K562 (cell line): ENCODE measurements around the gene GIMAP8. TPM values are rescaled to one million over a fixed set of nuclear protein-coding genes. Genes with fewer than 3 reads are reported as not detected.

Experiments used
- ATAC-seq: fragments of 200-7000 bp; cut with Tn5 transposase; 3 replicates; pipeline ENCODE4 v1.9.1; 2020; ENCODE audit warnings: moderate library complexity
- BruUV-seq: library from RNA; stranded (reverse); fragments of 400-500 nt; replicated peaks from 2 replicates; lab custom pipeline; 2021; lab: Mats Ljungman, UMichigan
- CTCF ChIA-PET: fragments of 300-600 bp; formaldehyde crosslinking; extraction: SDS; loops from one replicate; lab custom pipeline; 2021; ENCODE audit warnings: low intra/inter-chr PET ratio; lab: Yijun Ruan, JAX
- POLR2A ChIA-PET: fragments of 300-600, 350-650 bp; sonication (Branson Sonifier 250); formaldehyde crosslinking; extraction: SDS; loops from one replicate; lab custom pipeline; 2021; ENCODE audit warnings: antibody characterized with exemption, inconsistent platforms; lab: Yijun Ruan, JAX
- DNase-seq, 4 experiments: peaks; one replicate each; pipeline versions ENCODE4 v3.0.0 to v3.0.0-alpha.2; 2011 to 2018; ENCODE audit warnings: low spot score in 3 of 4, mixed read lengths in 3 of 4; ENCODE audit errors: extremely low read depth in 1 of 4
- FAIRE-seq: peaks from 2 replicates; lab custom pipeline; 2011; peaks lifted over from hg19 to GRCh38; lab: Jason Lieb, UNC
- H2AFZ ChIP-seq: 2 replicates; pipeline ENCODE4 v1.6.0; 2011; ENCODE audit warnings: low read depth, low read length, control low read depth, inconsistent platforms
- H3K27ac ChIP-seq: fragments of 200-600 bp; 3 replicates; pipeline ENCODE4 v1.8.0; 2011; ENCODE audit warnings: low read depth, mild to moderate bottlenecking, control low read depth, inconsistent platforms, low read length, moderate library complexity, mixed read lengths; ENCODE audit errors: extremely low read depth
- H3K27me3 ChIP-seq, 2 experiments: fragments of 300-600 bp in 1 of 2; 2 replicates in 1 of 2; 3 replicates in 1 of 2; pipeline versions ENCODE4 v1.6.0 to v1.8.0; 2011; ENCODE audit warnings: inconsistent platforms in 2 of 2, low read length in 2 of 2, mild to moderate bottlenecking in 1 of 2, mixed read lengths in 1 of 2, moderate library complexity in 1 of 2; ENCODE audit not compliant: control insufficient read depth in 2 of 2, insufficient read depth in 2 of 2
- H3K36me3 ChIP-seq: fragments of 300-600 bp; 3 replicates; pipeline ENCODE4 v1.8.0; 2011; ENCODE audit warnings: mild to moderate bottlenecking, low read length, inconsistent platforms; ENCODE audit not compliant: control insufficient read depth, insufficient read depth
- H3K4me1 ChIP-seq, 2 experiments: fragments of 200-600 bp in 1 of 2; replicated peaks in 1 of 2; 2 replicates in 1 of 2; 3 replicates in 1 of 2; pipeline versions ENCODE4 v1.5.1 to v1.8.0; 2011; ENCODE audit warnings: inconsistent platforms in 2 of 2, low read length in 2 of 2, mild to moderate bottlenecking in 1 of 2, mixed read lengths in 1 of 2, moderate library complexity in 1 of 2; ENCODE audit not compliant: control insufficient read depth in 2 of 2, insufficient read depth in 2 of 2
- H3K4me2 ChIP-seq: 2 replicates; pipeline ENCODE4 v1.6.1; 2011; ENCODE audit warnings: low read length, control low read depth, inconsistent platforms, mixed read lengths; ENCODE audit not compliant: insufficient read depth
- H3K4me3 ChIP-seq: fragments of 200-600 bp; sonication (generic), shearing (Covaris generic); 2 replicates; pipeline ENCODE4 v1.5.1; 2016; ENCODE audit warnings: control low read depth, inconsistent platforms
- H3K79me2 ChIP-seq: fragments of 200-600 bp; 3 replicates; pipeline ENCODE4 v1.8.0; 2011; ENCODE audit warnings: low read length, inconsistent platforms; ENCODE audit not compliant: control insufficient read depth, insufficient read depth
- H3K9ac ChIP-seq, 2 experiments: 2 replicates each; pipeline versions ENCODE4 v1.6.0 to v1.6.1; 2011; ENCODE audit warnings: low read depth in 2 of 2, low read length in 2 of 2, control low read depth in 1 of 2, inconsistent platforms in 1 of 2, mild to moderate bottlenecking in 1 of 2, mixed read lengths in 1 of 2; ENCODE audit not compliant: insufficient read depth in 1 of 2
- H3K9me1 ChIP-seq: one replicate; pipeline ENCODE4 v1.6.0; 2011; ENCODE audit warnings: inconsistent platforms, mild to moderate bottlenecking, low read length, moderate library complexity; ENCODE audit not compliant: control insufficient read depth, insufficient read depth
- H3K9me3 ChIP-seq: replicated peaks from 2 replicates; pipeline ENCODE4 v1.5.1; 2011; ENCODE audit warnings: low read depth, low read length, inconsistent platforms; ENCODE audit not compliant: control insufficient read depth, insufficient read depth
- H4K20me1 ChIP-seq: replicated peaks from 2 replicates; pipeline ENCODE4 v1.6.1; 2011; ENCODE audit warnings: low read length, inconsistent platforms, mixed read lengths; ENCODE audit not compliant: control insufficient read depth, insufficient read depth
- ATF7 ChIP-seq: fragments of 450-650 bp; IDR thresholded peaks from 2 replicates; pipeline ENCODE4 v1.7.1; 2014; ENCODE audit warnings: mild to moderate bottlenecking, moderate library complexity
- CCNT2 ChIP-seq: IDR thresholded peaks from 2 replicates; pipeline ENCODE4 v1.6.1; 2011; ENCODE audit warnings: borderline replicate concordance, low read depth, mild to moderate bottlenecking, moderate library complexity, mixed read lengths, low read length; ENCODE audit not compliant: insufficient read length; ENCODE audit errors: extremely low read depth
- HSF4 ChIP-seq: fragments of 250-450 bp; sonication (Bioruptor Pico); IDR thresholded peaks from 2 replicates; pipeline ENCODE4 v2.1.2; 2022; ENCODE audit warnings: mild to moderate bottlenecking, moderate library complexity, borderline replicate concordance
- NFIC ChIP-seq: fragments of 450-650 bp; IDR thresholded peaks from 2 replicates; pipeline ENCODE4 v1.6.1; 2017; ENCODE audit warnings: mild to moderate bottlenecking, inconsistent platforms
- NRF1 ChIP-seq, 2 experiments: fragments of 450-650 bp; IDR thresholded peaks in 1 of 2; conservative IDR thresholded peaks in 1 of 2; 2 replicates each; pipeline ENCODE4 v1.6.1; 2014; ENCODE audit warnings: mild to moderate bottlenecking in 2 of 2
- POLR2G ChIP-seq: fragments of 200-400 bp; formaldehyde crosslinking; IDR thresholded peaks from 2 replicates; pipeline ENCODE4 v1.6.1; 2017; ENCODE audit warnings: low read depth, mild to moderate bottlenecking, antibody characterized with exemption, low read length, moderate library complexity
- PTTG1 ChIP-seq: fragments of 450-650 bp; IDR thresholded peaks from 2 replicates; pipeline ENCODE4 v1.6.1; 2016; ENCODE audit warnings: low read depth, mild to moderate bottlenecking, missing genetic modification characterization, missing compliant biosample characterization
- RBM15 ChIP-seq: fragments of 200-400 bp; formaldehyde crosslinking; IDR thresholded peaks from 2 replicates; pipeline ENCODE4 v1.6.1; 2018; ENCODE audit warnings: mild to moderate bottlenecking, low read length, moderate library complexity; ENCODE audit not compliant: insufficient read depth
- SLC30A9 ChIP-seq: fragments of 250-450 bp; sonication (Bioruptor Pico); IDR thresholded peaks from 2 replicates; pipeline ENCODE4 v1.8.0; 2022; ENCODE audit warnings: mild to moderate bottlenecking, moderate library complexity
- SMARCC2 ChIP-seq: fragments of 450-650 bp; IDR thresholded peaks from 2 replicates; pipeline ENCODE4 v1.6.1; 2017; ENCODE audit warnings: antibody characterized with exemption, moderate library complexity, mild to moderate bottlenecking, low read depth
- SREBF1 ChIP-seq: fragments of 150-350 bp; IDR thresholded peaks from 2 replicates; pipeline ENCODE4 v1.6.1; 2014; ENCODE audit warnings: antibody characterized with exemption, low read depth, low read length, borderline replicate concordance
- TAL1 ChIP-seq: fragments of 450-650 bp; IDR thresholded peaks from 2 replicates; pipeline ENCODE4 v1.6.1; 2016; ENCODE audit warnings: mild to moderate bottlenecking
- YY1 ChIP-seq, 3 experiments: IDR thresholded peaks; 2 replicates each; pipeline ENCODE4 v1.6.1; 2011; ENCODE audit warnings: low read length in 2 of 3, mild to moderate bottlenecking in 2 of 3, moderate library complexity in 2 of 3, borderline replicate concordance in 1 of 3, control low read depth in 1 of 3, low read depth in 1 of 3; ENCODE audit not compliant: insufficient read depth in 3 of 3, insufficient replicate concordance in 2 of 3, control insufficient read depth in 1 of 3, insufficient read length in 1 of 3; ENCODE audit errors: extremely low read depth in 1 of 3
- ZEB2 ChIP-seq: fragments of 450-650 bp; IDR thresholded peaks from 2 replicates; pipeline ENCODE4 v1.6.1; 2016
- ZNF274 ChIP-seq: IDR thresholded peaks from 2 replicates; pipeline ENCODE4 v1.6.1; 2011; ENCODE audit warnings: low read depth, mild to moderate bottlenecking, low read length, moderate library complexity, borderline replicate concordance
- ZNF583 ChIP-seq: fragments of 250-450 bp; sonication (Bioruptor Pico); IDR thresholded peaks from 2 replicates; pipeline ENCODE4 v1.4.0; 2020
- ZNF584 ChIP-seq: fragments of 200-800 bp; sonication (Bioruptor generic); IDR thresholded peaks from 2 replicates; pipeline ENCODE4 v1.6.1; 2016; ENCODE audit warnings: low read depth, mild to moderate bottlenecking, missing genetic modification characterization, missing compliant biosample characterization
- ZNF75A ChIP-seq: fragments of 450-650 bp; formaldehyde crosslinking; IDR thresholded peaks from 2 replicates; pipeline ENCODE4 v1.4.0; 2020; ENCODE audit warnings: mild to moderate bottlenecking
- ZNF780A ChIP-seq: fragments of 250-450 bp; sonication (Bioruptor Pico); IDR thresholded peaks from 2 replicates; pipeline ENCODE4 v1.5.0; 2021; ENCODE audit warnings: mild to moderate bottlenecking
- WGBS: fragments of 100-300 bp; shearing (Covaris generic); methylation state at CpG from one replicate; pipeline ENCODE4 v1.1.6; 2016; ENCODE audit warnings: low coverage, mixed read lengths; ENCODE audit not compliant: insufficient coverage; ENCODE audit errors: missing lambda C conversion rate; 5-methylcytosine and 5-hydroxymethylcytosine counted together
- in situ Hi-C: fragments of 300-500 bp; cut with MboI; formaldehyde crosslinking; loops from 4 replicates; pipeline ENCODE4 v1.15.0; 2018; ENCODE audit warnings: inconsistent platforms, mixed read lengths
- intact Hi-C: fragments of 100-400 bp; cut with micrococcal nuclease; formaldehyde crosslinking; loops from 2 replicates; pipeline ENCODE4 v1.14.2; 2022
- polyA plus RNA-seq, 8 experiments: library from polyadenylated mRNA; depleted of rRNA in 4 of 8; stranded (reverse) in 5 of 8; unstranded in 3 of 8; fragments of >200 nt; fragmentation: Nextera tagmentation in 2 of 8; fragmentation: Illumina TruSeq in 1 of 8; extraction: Ambion mirVana in 2 of 8; extraction: Trizol in 1 of 8; gene quantifications; 2 replicates each; pipeline versions ENCODE4 v1.2.1 to v1.2.3, GENCODE V29; 2011 to 2014; ENCODE audit warnings: inconsistent platforms in 1 of 8, missing spikeins in 1 of 8
- total RNA-seq, 7 experiments: library from RNA; depleted of rRNA in 6 of 7; stranded (reverse); fragments of >200 nt in 6 of 7; fragmentation: Illumina TruSeq in 2 of 7; extraction: Trizol in 2 of 7; gene quantifications; 2 replicates each; pipeline versions ENCODE4 v1.2.1 to v1.2.3, GENCODE V29; 2011 to 2021; ENCODE audit warnings: low replicate concordance in 1 of 7
- TF ChIP-seq, protein P1 (sequence below): IDR thresholded peaks from 3 replicates; pipeline ENCODE4 v1.6.1; 2011; ENCODE audit warnings: borderline replicate concordance, mild to moderate bottlenecking; ENCODE audit not compliant: insufficient read length, insufficient read depth

The GIMAP8 gene
- total and polyA plus RNA-seq, 9 of the 15 experiments (the other 6 are each of a cell fraction or from before 2014, with no cell fraction given): not detected

DNA sequence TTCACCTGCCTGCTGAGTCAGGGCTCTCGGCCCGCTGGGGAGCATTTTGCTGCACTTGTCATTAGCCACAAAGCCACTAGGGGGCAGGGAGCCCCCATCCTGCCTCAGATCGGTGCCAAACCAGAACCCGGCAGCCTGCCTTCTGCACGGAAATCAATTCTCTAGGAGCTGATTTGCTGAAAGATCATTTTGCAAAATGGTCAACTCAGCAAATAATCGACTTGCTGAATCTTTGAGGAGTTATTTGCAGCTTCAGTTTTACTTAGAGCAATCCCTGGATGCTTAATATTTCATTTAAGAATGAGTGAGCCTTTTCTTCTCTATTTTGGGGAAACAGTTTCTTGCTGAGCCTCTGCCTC lies 1.7 kb upstream of the GIMAP8 start:
- H3K36me3 ChIP-seq: no peaks in the 10 kb centered on the region
- FAIRE-seq: peak; percentile 98
- no peaks in the 10 kb centered on the region for H3K79me2 ChIP-seq
- no peaks in the 10 kb centered on the region for H3K9me1 ChIP-seq
- H3K4me1 ChIP-seq: peaks cover 0 to 4% of the 10 kb centered on the region in 2 experiments; a peak in 3 of 5 replicates
- no peak overlapping the region for H3K4me3 ChIP-seq
- ChIA-PET POLR2A (interaction anchor here (0.6 kb wide), 1 partner anchor 18 kb away, joined by 3 read pairs; no protein-coding TSS in a partner anchor), CTCF (interaction anchor here (0.8 to 1.5 kb wide), 4 partner anchors 97 to 330 kb away, joined by 3 to 8 read pairs (median 4); no protein-coding TSS in a partner anchor)
- H3K4me2 ChIP-seq: no peak overlapping the region
- H2AFZ ChIP-seq: peak overlapping the region; percentile 37; the same call in 1 of the 2 replicates
- H3K27ac ChIP-seq: no peak overlapping the region
- 0 out of 2 replicates have a peak, but pooled peaks cover 5% of the 10 kb centered on the region for H4K20me1 ChIP-seq
- intact Hi-C loops: loop anchor here (1.0 to 5.0 kb wide), 3 partner anchors 34 to 306 kb away; partner anchors contain the start of gene GIMAP4
- DNase-seq: peak; percentile 87 to 95 (median 94)
- peak; percentile 97 for ATAC-seq
- no TSS peak for BruUV-seq
- no peak overlapping the region for H3K9ac ChIP-seq
- peaks cover 50 to 80% of the 10 kb centered on the region in 2 experiments for H3K27me3 ChIP-seq
- no peaks in the 10 kb centered on the region for H3K9me3 ChIP-seq
- in situ Hi-C loops: no loop called here
- WGBS: under 1% methylated on average over 6 of the region's 6 CpGs
- TF ChIP-seq ZNF583 (no peak), HSF4 (no peak), RBM15 (no peak), ZNF75A (no peak), CCNT2 (no peak), POLR2G (no peak), ZNF780A (CRISPR knock-in tag) (no peak), ZEB2 (no peak; the same call in 1 of the 2 replicates), ZNF584 (CRISPR knock-in tag) (no peak), SMARCC2 (no peak), ZNF274 (no peak), TAL1 (no peak), NFIC (no peak), SLC30A9 (CRISPR knock-in tag) (no peak), NRF1 (conservative IDR thresholded peaks at IDR 0.05 in 1 of 2, IDR thresholded peaks at IDR 0.05 in 1 of 2) (no peak), ATF7 (0 out of 2 replicates have a peak, but pooled peaks have one; percentile 39), SREBF1 (no peak), PTTG1 (no peak), YY1 (IDR thresholded peaks at IDR 0.05; ENCODE audit: borderline replicate concordance in 1 of 3, control insufficient read depth in 1 of 3, extremely low read depth in 1 of 3, insufficient read depth in 3 of 3, insufficient read length in 1 of 3, insufficient replicate concordance in 2 of 3, low read depth in 1 of 3, low read length in 2 of 3) (peak in 1 of 3 experiments; percentile 29)
- TF ChIP-seq, protein P1, sequence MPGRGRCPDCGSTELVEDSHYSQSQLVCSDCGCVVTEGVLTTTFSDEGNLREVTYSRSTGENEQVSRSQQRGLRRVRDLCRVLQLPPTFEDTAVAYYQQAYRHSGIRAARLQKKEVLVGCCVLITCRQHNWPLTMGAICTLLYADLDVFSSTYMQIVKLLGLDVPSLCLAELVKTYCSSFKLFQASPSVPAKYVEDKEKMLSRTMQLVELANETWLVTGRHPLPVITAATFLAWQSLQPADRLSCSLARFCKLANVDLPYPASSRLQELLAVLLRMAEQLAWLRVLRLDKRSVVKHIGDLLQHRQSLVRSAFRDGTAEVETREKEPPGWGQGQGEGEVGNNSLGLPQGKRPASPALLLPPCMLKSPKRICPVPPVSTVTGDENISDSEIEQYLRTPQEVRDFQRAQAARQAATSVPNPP: no peak
